ENCODE data around the gene CAPZB.

CAPZB gene

GRCh38 chr1:19467199-19468187 is 17.8 kb downstream of the CAPZB start:
- no peak for DNase-seq

- DNase-seq: no peak
These were observed 19.2 kb downstream of the CAPZB start for GRCh38 chr1:19466112-19466561.

- no peak for DNase-seq
These were observed 19.7 kb downstream of the CAPZB start for GRCh38 chr1:19465650-19466049.

DNA sequence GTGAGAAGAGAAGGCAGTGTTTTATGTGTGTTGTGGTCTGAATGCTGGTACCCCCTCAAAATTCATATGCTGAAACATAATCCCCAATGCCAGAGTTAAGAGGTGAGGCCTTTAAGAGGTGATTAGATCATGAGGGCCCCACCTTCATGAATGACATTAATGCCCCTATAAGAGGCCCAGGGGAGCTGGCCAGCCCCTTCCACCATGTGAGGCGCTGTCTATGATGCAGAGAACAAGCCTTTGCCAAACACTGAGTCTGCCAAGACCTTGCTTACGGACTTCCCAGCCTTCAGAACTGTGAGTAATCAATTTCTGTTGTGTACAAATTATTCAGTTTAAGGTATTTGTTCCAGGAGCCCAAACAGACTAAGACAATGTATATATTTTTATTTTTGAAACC is 20.2 kb downstream of the CAPZB start:
- DNase-seq: no peak

DNA sequence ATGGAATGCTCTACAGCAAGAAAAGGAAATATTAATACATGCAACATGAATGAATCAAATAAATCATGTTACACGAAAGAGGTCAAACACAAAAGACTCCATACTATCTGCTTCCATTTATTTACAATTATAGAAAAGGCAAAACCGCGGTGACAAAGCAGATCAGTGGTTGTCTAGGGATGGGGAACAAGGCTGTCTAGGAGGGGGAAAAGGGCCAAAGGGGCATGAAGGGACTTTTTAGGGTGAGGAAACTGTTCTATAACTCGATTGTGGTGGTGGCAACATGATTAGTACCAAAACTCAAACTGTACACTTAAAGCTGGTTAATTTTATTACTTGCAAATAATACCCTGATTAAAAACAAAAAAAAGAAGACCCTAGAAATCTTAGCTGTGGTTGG is 20.6 kb downstream of the CAPZB start:
- DNase-seq: no peak

- no peak for DNase-seq
These were observed 21.9 kb downstream of the CAPZB start for GRCh38 chr1:19463504-19463803.

DNA sequence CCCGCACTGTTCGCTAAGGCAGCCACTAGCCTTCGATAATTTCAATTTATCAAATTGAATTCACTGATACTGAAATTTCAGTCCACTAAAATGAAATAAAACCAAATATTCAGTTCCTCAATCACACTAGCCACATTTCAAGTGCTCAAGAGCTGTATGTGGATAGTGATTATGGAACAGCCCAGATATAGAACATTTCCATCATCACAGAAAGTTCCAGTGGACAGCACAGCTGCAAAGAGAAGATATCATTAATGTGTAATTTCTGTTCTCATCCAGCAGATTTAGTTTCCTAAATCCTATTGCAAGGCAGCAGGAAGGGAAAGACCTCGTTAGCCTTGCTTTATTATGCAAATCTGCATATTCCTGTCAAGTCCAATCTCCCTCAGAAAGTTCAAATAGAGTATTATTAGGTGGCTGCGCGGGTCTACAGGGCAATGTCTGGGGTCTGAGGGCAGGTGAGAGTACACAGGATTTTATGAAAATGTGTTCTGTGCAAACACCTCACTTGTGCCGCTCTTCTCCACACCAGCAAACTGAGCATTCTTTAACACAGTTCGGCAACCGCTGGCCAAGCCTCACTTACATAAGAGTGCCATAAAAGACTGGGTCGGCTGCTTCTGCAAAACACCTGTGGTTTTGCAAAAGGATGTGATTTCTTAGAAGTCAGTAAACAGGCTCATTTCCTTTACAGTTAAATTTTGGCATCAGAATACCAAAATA is 22.4 kb downstream of the CAPZB start:
- DNase-seq: no peak

DNA sequence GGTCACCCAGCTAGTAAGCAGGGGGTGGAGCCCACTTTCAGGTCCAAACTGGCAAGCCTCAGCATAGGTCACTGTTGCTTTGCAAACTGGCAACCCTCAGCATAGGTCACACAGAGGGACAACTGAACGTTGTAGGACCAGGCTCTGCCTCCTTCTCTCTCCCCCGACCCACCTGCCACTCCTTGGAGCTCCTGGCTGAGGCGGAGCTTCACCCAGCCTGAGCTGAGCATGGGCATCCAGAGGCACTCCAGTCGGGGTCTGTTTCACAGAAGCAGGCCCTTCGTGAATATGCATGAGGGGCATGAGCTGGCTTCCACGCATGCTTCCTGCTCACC is 24.2 kb downstream of the CAPZB start:
- DNase-seq: no peak

GRCh38 chr1:19460535-19461219 is 24.7 kb downstream of the CAPZB start:
- no peak for DNase-seq

DNA sequence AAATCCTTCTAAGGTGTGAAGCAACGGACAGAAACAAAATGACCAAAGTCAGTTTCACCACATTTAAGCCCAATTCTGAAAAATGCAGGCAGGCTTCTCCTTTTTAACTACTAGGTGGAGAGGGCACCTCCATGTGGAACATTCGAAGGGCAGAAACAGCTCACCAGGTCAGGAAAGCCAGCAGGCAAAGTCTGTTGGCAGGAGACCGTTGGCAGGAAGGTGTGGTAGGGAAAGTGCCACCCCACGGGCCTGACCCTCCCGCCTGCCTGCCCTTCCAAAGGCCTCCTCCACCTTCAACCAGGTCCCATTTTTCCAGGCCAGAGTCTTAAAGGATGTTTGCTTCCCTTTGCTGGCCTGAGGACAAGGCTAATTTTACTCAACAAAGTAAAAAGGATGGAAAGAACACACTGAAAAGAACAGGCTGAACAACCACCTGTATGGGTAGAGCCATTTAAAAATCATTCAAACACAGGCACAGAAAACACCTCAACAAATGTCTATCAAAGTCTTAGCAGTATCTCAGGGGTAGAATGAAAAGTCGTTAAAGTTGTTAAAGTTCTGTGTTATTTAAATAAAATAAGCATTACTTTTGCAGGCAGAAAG is 26.4 kb downstream of the CAPZB start:
- no peak for DNase-seq

DNA sequence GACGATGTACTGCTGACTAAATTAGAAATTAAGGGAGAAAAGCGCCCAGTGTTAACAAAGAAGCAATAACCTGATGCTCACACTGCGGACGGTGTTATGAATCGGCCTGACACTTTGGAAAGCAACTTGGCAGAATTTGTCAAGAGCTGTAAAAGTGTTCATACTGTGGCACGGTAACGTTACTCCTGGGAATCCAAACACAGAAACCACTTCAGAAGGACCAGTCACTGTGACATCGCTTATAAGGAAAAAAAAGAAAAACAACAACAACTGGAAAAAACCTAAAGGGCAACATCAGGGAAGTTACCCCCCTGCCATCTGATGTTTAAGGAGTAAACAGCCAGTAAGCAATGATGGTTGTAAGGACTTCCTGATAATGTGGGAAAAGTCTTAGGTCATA is 27.7 kb downstream of the CAPZB start:
- no peak for DNase-seq

GRCh38 chr1:19456968-19457441 is 28.3 kb downstream of the CAPZB start:
- no peak for DNase-seq

- no peak for DNase-seq
These were observed 30.0 kb downstream of the CAPZB start for GRCh38 chr1:19455353-19455752.

DNA sequence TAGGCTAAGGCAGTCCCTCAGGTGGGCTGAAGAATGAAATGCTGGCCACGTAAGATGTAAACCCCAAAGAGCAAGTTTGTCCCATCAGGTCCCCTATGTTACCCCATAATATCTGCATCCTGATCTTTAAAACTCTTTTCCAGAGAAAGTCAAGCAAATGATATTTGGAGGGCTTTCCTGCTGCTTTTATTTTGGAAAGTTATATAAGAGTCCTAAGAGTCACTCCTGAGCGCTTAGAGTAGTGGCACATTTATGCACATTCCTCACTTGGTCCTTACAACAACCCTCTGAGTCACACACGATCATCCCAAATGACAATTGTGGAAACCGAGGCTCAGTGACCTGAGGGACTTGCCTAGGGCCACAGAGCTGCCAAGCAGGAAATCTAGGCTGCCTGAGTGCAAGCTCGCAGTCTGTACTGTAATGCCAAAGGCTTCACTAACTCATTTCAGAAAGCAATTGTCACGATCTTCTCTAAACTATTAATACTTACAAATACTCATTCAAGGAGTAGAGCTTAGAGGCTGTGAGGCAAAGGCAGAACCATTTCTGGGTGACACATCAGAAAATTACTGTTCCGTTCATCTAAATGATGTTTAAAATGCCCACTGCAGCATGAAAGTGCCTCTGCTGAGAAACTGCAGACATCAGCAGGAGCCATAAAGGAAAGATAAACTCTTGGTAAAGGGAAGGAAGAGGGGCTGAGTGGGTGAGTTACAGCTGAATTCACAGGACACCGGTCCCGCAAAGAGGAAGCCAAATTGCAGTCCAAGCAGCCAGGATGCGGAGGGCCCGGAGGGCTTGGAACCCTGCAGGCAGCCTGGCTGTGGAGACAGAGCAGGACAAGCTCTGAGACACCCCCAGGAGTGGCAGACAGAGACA is 30.8 kb downstream of the CAPZB start:
- DNase-seq: no peak

DNA sequence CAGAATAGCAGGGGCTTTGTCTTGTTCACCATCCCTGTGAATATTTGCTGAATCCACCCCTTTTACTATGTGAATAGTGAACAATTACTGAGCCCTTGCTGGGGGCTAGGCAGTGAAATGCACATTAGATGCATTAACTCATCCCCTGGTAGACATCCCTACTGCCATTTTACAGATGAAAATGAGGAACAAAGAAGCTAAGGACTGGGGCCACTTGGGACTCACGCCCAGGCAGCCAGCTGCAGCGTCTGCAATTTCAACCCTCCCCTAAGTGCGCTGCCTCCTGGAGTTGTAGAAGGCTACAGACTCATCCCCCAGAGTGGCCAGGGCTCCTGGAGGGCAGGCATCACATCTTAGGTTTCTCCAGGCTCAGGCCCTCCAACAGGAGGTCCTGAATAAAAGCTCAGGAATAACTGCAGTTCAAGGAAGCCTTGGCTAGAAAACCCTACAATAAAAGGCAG is 31.6 kb downstream of the CAPZB start:
- no peak for DNase-seq

DNA sequence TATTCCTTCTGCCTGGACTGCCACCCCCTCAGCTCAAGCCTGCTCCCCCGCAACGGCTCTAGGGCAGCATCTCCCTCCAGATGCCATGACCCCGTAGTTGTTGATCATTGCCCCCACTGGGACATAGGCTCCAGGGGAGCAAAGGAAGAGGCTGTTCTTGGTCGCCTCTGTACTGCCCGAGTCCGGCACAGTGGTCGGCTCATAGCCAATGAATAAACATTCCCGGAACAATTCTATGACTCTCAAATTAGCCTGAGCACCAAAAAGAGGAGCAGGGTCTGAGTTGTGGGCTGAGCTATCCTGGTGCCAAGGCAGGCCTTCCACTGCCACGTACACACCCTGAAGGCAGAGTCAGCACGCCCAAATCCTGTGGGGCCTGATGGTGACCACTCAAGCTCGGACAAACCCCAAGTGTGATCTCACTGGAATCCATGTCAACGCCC is 33.1 kb downstream of the CAPZB start:
- no peak for DNase-seq

DNA sequence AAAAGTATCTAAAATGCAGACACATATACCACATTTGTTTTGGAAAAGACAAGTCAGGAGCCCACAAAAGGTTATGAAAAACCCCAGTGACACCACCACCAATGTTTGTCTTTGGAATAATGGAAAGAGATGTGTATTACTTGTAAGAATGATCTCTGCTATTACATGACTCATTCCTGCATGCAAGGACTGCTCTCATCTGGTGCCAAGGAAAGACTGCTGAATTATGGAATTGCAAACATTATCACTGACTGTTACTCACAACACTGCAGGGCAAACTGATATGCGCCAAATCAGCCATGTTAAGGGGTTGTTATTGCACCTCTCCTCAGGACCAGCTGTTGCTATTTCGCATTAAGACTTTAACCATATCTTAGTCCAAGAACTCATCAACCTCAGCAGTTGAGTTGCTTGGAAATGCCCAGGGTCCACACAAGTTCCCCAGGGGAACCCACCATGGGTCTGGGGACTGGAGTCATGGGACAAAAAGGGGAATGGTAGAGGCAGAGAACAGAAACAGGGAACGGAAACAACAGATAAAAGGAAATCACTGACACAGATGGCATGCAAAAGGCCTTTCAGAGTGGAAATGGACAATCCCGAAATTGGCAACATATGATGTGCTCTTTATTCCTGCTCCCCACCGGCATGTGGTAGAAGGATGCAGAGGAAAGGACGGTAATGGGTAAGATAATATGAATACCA is 34.4 kb downstream of the CAPZB start:
- DNase-seq: peak; percentile 94

GRCh38 chr1:19449454-19450228 is 35.7 kb downstream of the CAPZB start:
- DNase-seq: no peak

GRCh38 chr1:19448491-19449439 is 36.6 kb downstream of the CAPZB start:
- peak; percentile 86 for DNase-seq

All from fibroblast of skin of right quadriceps (primary cell).